ENCODE results near the gene SGTA. TPM values are rescaled to one million over a fixed set of nuclear protein-coding genes. Genes with fewer than 3 reads are reported as not detected.

SGTA gene
- total RNA-seq, 1 experiment from 2014 or later = 109 TPM

DNA sequence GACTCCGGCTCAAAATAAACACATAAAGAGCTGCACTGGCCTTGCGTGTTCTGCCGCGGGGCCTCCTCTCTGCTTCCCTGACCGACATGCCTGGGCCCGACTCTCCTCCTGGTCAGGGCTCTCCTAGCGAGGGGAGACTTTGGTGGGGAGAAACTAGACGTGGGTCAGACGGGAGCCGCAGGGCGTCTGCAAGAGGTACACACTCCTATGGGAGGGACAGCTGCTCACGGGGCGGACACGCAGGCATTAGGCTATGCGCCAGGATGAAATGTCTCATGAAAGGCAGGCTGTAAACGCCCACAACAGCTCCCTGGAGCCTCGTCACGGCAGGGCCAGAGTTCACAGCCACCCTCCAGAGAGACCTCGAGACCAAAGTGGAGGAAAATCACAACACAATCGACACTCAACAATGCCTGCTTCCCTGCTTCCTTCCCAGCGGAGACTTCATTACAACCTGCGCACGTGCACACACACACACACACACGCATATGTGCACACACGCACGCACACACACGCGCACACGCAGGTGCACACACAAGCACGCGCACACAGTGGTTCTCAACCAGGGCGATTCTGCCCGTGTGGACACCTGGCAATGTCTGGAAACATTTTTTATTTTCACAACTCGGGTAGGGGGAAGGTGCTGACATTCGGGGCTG, 49.0 kb downstream of the SGTA start:
- H3K9ac ChIP-seq (ENCODE audit: low read length) = no peak overlapping the region
- peaks cover 0 to 3% of the 10 kb centered on the region in 2 experiments; a peak in 1 of 4 replicates for H3K4me1 ChIP-seq (ENCODE audit: control insufficient read depth in 1 of 2, insufficient read depth in 2 of 2, low read length in 2 of 2)
- intact Hi-C loops (cut with micrococcal nuclease) = no loop called here
- no peak overlapping the region for H3K4me3 ChIP-seq (replicated peaks in 1 of 2; ENCODE audit: low read depth in 1 of 2, low read length in 2 of 2)
- no peaks in the 10 kb centered on the region for H3K9me2 ChIP-seq (ENCODE audit: insufficient read depth)
- BruUV-seq (replicated peaks) = no TSS peak
- no peaks in the 10 kb centered on the region for H3K27me3 ChIP-seq (ENCODE audit: insufficient read depth, low read length)
- no peak for ATAC-seq
- peaks cover 0 to 6% of the 10 kb centered on the region in 2 experiments; a peak in 1 of 4 replicates for H3K9me3 ChIP-seq (ENCODE audit: control insufficient read depth in 1 of 2, insufficient read depth in 1 of 2, low read depth in 1 of 2, low read length in 2 of 2)
- no peak overlapping the region; the same call in 1 of the 2 replicates for H3K27ac ChIP-seq (ENCODE audit: low read depth, low read length)
- no peak for DNase-seq (ENCODE audit: low read depth, low spot score)
- ChIA-PET POLR2A (no interaction called here), RAD21 (ENCODE audit: low non-redundant PET in 1 of 2, low total read pairs in 2 of 2, uncharacterized antibody in 2 of 2, unreplicated experiment in 2 of 2) (no interaction called here), CTCF (no interaction called here)
- no peaks in the 10 kb centered on the region for H4K20me1 ChIP-seq (ENCODE audit: insufficient read depth)
- TF ChIP-seq JUND (IDR thresholded peaks at IDR 0.05) (no peak), CEBPB (IDR thresholded peaks at IDR 0.05; ENCODE audit: low read depth) (no peak), SIN3A (IDR thresholded peaks at IDR 0.05; ENCODE audit: low read depth) (no peak), EGR1 (IDR thresholded peaks at IDR 0.05; ENCODE audit: low read depth) (no peak), YY1 (IDR thresholded peaks at IDR 0.05; ENCODE audit: extremely low read depth, insufficient replicate concordance, low read depth, low read length) (no peak), TCF7L2 (IDR thresholded peaks at IDR 0.05; ENCODE audit: borderline replicate concordance, extremely low read depth, insufficient read depth, insufficient read length) (no peak)
- TF ChIP-seq, protein P1, sequence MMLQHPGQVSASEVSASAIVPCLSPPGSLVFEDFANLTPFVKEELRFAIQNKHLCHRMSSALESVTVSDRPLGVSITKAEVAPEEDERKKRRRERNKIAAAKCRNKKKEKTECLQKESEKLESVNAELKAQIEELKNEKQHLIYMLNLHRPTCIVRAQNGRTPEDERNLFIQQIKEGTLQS (IDR thresholded peaks at IDR 0.05) = no peak
- peaks cover 15% of the 10 kb centered on the region for H3K79me2 ChIP-seq (ENCODE audit: insufficient read depth, low read length)
- no peak overlapping the region for H2AFZ ChIP-seq (ENCODE audit: low read depth, low read length, poor library complexity, severe bottlenecking)
- peaks cover 3 to 17% of the 10 kb centered on the region in 2 experiments for H3K36me3 ChIP-seq (ENCODE audit: control insufficient read depth in 1 of 2, insufficient read depth in 2 of 2, low read length in 2 of 2)
- no peak overlapping the region for H3K4me2 ChIP-seq (ENCODE audit: low read length)

DNA sequence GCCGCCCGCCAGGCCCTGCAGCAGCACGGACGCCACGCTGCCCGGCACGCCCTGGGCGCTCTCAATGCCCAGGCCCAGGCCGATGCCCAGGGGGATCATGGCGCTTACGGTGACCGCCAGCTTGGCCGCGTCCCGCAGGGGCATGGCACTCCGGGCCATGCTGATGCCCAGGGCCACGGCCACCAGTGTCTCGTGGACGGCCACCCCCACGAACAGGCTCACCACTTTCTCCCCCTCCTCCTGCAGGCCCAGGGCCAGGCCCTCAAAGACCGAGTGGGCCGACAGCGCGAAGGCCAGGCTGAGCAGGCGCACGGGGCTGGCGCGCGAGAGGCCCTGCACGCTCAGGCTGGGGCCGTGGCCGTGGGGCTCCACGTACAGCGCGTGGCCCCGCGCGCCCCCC, 50.2 kb downstream of the SGTA start:
- H3K27me3 ChIP-seq (ENCODE audit: insufficient read depth, low read length) = no peaks in the 10 kb centered on the region
- DNase-seq (ENCODE audit: low read depth, low spot score) = no peak
- peaks cover 8% of the 10 kb centered on the region; the same call in 1 of the 2 replicates for H3K79me2 ChIP-seq (ENCODE audit: insufficient read depth, low read length)
- no peaks in the 10 kb centered on the region for H4K20me1 ChIP-seq (ENCODE audit: insufficient read depth)
- BruUV-seq (replicated peaks) = no TSS peak
- no peak overlapping the region for H3K4me2 ChIP-seq (ENCODE audit: low read length)
- peaks cover 0 to 6% of the 10 kb centered on the region in 2 experiments; a peak in 1 of 4 replicates for H3K9me3 ChIP-seq (ENCODE audit: control insufficient read depth in 1 of 2, insufficient read depth in 1 of 2, low read depth in 1 of 2, low read length in 2 of 2)
- no peak overlapping the region for H3K9ac ChIP-seq (ENCODE audit: low read length)
- H3K4me1 ChIP-seq (ENCODE audit: control insufficient read depth in 1 of 2, insufficient read depth in 2 of 2, low read length in 2 of 2) = no peaks in the 10 kb centered on the region
- CTCF ChIA-PET = no interaction called here
- H3K36me3 ChIP-seq (ENCODE audit: control insufficient read depth in 1 of 2, insufficient read depth in 2 of 2, low read length in 2 of 2) = peaks cover 3 to 17% of the 10 kb centered on the region in 2 experiments
- H3K27ac ChIP-seq (ENCODE audit: low read depth, low read length) = no peak overlapping the region
- intact Hi-C loops (cut with micrococcal nuclease) = no loop called here
- no peaks in the 10 kb centered on the region for H3K9me2 ChIP-seq (ENCODE audit: insufficient read depth)
- POLR2A ChIA-PET = no interaction called here
- H3K4me3 ChIP-seq (replicated peaks in 1 of 2; ENCODE audit: low read depth in 1 of 2, low read length in 2 of 2) = no peak overlapping the region
- no peak overlapping the region for H2AFZ ChIP-seq (ENCODE audit: low read depth, low read length, poor library complexity, severe bottlenecking)
- RAD21 ChIA-PET (ENCODE audit: low non-redundant PET in 1 of 2, low total read pairs in 2 of 2, uncharacterized antibody in 2 of 2, unreplicated experiment in 2 of 2) = no interaction called here
- no peak for ATAC-seq
- TF ChIP-seq SP1 (IDR thresholded peaks at IDR 0.05; ENCODE audit: low read depth) (no peak), POLR2AphosphoS5 (IDR thresholded peaks at IDR 0.05; ENCODE audit: low read depth, low read length) (no peak), JUND (IDR thresholded peaks at IDR 0.05) (no peak), EZH2 (IDR thresholded peaks at IDR 0.05) (no peak), ZNF274 (IDR thresholded peaks at IDR 0.05; ENCODE audit: low read depth, low read length) (no peak), ZBTB33 (IDR thresholded peaks at IDR 0.05; ENCODE audit: extremely low read depth, insufficient replicate concordance, low read length) (no peak), EGR1 (IDR thresholded peaks at IDR 0.05; ENCODE audit: low read depth) (no peak), ZFX (IDR thresholded peaks at IDR 0.05) (no peak), POLR2A (IDR thresholded peaks at IDR 0.05; ENCODE audit: borderline replicate concordance, extremely low read depth, insufficient read depth, insufficient read length) (no peak), CEBPB (IDR thresholded peaks at IDR 0.05; ENCODE audit: low read depth) (no peak), FOSL1 (IDR thresholded peaks at IDR 0.05; ENCODE audit: low read depth) (no peak), SIN3A (IDR thresholded peaks at IDR 0.05; ENCODE audit: low read depth) (no peak), ELF1 (IDR thresholded peaks at IDR 0.05; ENCODE audit: borderline replicate concordance, low read depth) (no peak), EZH2phosphoT487 (IDR thresholded peaks at IDR 0.05; ENCODE audit: borderline replicate concordance) (no peak)

All from HCT116 (cell line).